K562 (cell line): ENCODE data around the gene ACVR1C. TPM values are rescaled to one million over a fixed set of nuclear protein-coding genes. Genes with fewer than 3 reads are reported as not detected.

Experiments used
- ATAC-seq: fragments of 200-7000 bp; cut with Tn5 transposase; 3 replicates; pipeline ENCODE4 v1.9.1; 2020; ENCODE audit warnings: moderate library complexity
- BruUV-seq: library from RNA; stranded (reverse); fragments of 400-500 nt; replicated peaks from 2 replicates; lab custom pipeline; 2021; lab: Mats Ljungman, UMichigan
- CTCF ChIA-PET: fragments of 300-600 bp; formaldehyde crosslinking; extraction: SDS; loops from one replicate; lab custom pipeline; 2021; ENCODE audit warnings: low intra/inter-chr PET ratio; lab: Yijun Ruan, JAX
- POLR2A ChIA-PET: fragments of 300-600, 350-650 bp; sonication (Branson Sonifier 250); formaldehyde crosslinking; extraction: SDS; loops from one replicate; lab custom pipeline; 2021; ENCODE audit warnings: antibody characterized with exemption, inconsistent platforms; lab: Yijun Ruan, JAX
- DNase-seq, 4 experiments: peaks; one replicate each; pipeline versions ENCODE4 v3.0.0 to v3.0.0-alpha.2; 2011 to 2018; ENCODE audit warnings: low spot score in 3 of 4, mixed read lengths in 3 of 4; ENCODE audit errors: extremely low read depth in 1 of 4
- FAIRE-seq: peaks from 2 replicates; lab custom pipeline; 2011; peaks lifted over from hg19 to GRCh38; lab: Jason Lieb, UNC
- H2AFZ ChIP-seq: 2 replicates; pipeline ENCODE4 v1.6.0; 2011; ENCODE audit warnings: low read depth, low read length, control low read depth, inconsistent platforms
- H3K27ac ChIP-seq: fragments of 200-600 bp; 3 replicates; pipeline ENCODE4 v1.8.0; 2011; ENCODE audit warnings: low read depth, mild to moderate bottlenecking, control low read depth, inconsistent platforms, low read length, moderate library complexity, mixed read lengths; ENCODE audit errors: extremely low read depth
- H3K27me3 ChIP-seq, 2 experiments: fragments of 300-600 bp in 1 of 2; 2 replicates in 1 of 2; 3 replicates in 1 of 2; pipeline versions ENCODE4 v1.6.0 to v1.8.0; 2011; ENCODE audit warnings: inconsistent platforms in 2 of 2, low read length in 2 of 2, mild to moderate bottlenecking in 1 of 2, mixed read lengths in 1 of 2, moderate library complexity in 1 of 2; ENCODE audit not compliant: control insufficient read depth in 2 of 2, insufficient read depth in 2 of 2
- H3K36me3 ChIP-seq: fragments of 300-600 bp; 3 replicates; pipeline ENCODE4 v1.8.0; 2011; ENCODE audit warnings: mild to moderate bottlenecking, low read length, inconsistent platforms; ENCODE audit not compliant: control insufficient read depth, insufficient read depth
- H3K4me1 ChIP-seq, 2 experiments: fragments of 200-600 bp in 1 of 2; replicated peaks in 1 of 2; 2 replicates in 1 of 2; 3 replicates in 1 of 2; pipeline versions ENCODE4 v1.5.1 to v1.8.0; 2011; ENCODE audit warnings: inconsistent platforms in 2 of 2, low read length in 2 of 2, mild to moderate bottlenecking in 1 of 2, mixed read lengths in 1 of 2, moderate library complexity in 1 of 2; ENCODE audit not compliant: control insufficient read depth in 2 of 2, insufficient read depth in 2 of 2
- H3K4me2 ChIP-seq: 2 replicates; pipeline ENCODE4 v1.6.1; 2011; ENCODE audit warnings: low read length, control low read depth, inconsistent platforms, mixed read lengths; ENCODE audit not compliant: insufficient read depth
- H3K4me3 ChIP-seq: fragments of 200-600 bp; sonication (generic), shearing (Covaris generic); 2 replicates; pipeline ENCODE4 v1.5.1; 2016; ENCODE audit warnings: control low read depth, inconsistent platforms
- H3K79me2 ChIP-seq: fragments of 200-600 bp; 3 replicates; pipeline ENCODE4 v1.8.0; 2011; ENCODE audit warnings: low read length, inconsistent platforms; ENCODE audit not compliant: control insufficient read depth, insufficient read depth
- H3K9ac ChIP-seq, 2 experiments: 2 replicates each; pipeline versions ENCODE4 v1.6.0 to v1.6.1; 2011; ENCODE audit warnings: low read depth in 2 of 2, low read length in 2 of 2, control low read depth in 1 of 2, inconsistent platforms in 1 of 2, mild to moderate bottlenecking in 1 of 2, mixed read lengths in 1 of 2; ENCODE audit not compliant: insufficient read depth in 1 of 2
- H3K9me1 ChIP-seq: one replicate; pipeline ENCODE4 v1.6.0; 2011; ENCODE audit warnings: inconsistent platforms, mild to moderate bottlenecking, low read length, moderate library complexity; ENCODE audit not compliant: control insufficient read depth, insufficient read depth
- H3K9me3 ChIP-seq: replicated peaks from 2 replicates; pipeline ENCODE4 v1.5.1; 2011; ENCODE audit warnings: low read depth, low read length, inconsistent platforms; ENCODE audit not compliant: control insufficient read depth, insufficient read depth
- H4K20me1 ChIP-seq: replicated peaks from 2 replicates; pipeline ENCODE4 v1.6.1; 2011; ENCODE audit warnings: low read length, inconsistent platforms, mixed read lengths; ENCODE audit not compliant: control insufficient read depth, insufficient read depth
- BHLHE40 ChIP-seq: IDR thresholded peaks from 2 replicates; pipeline ENCODE4 v1.6.1; 2011; ENCODE audit warnings: low read length, improper control_type of control experiment
- BRF1 ChIP-seq: IDR thresholded peaks from 3 replicates; pipeline ENCODE4 v1.6.1; 2011; ENCODE audit warnings: borderline replicate concordance, mild to moderate bottlenecking; ENCODE audit not compliant: insufficient read length; ENCODE audit errors: extremely low read depth
- GTF2E2 ChIP-seq: fragments of 200-800 bp; sonication (Bioruptor generic); IDR thresholded peaks from 2 replicates; pipeline ENCODE4 v1.6.1; 2016; ENCODE audit warnings: missing genetic modification characterization, missing compliant biosample characterization
- NFRKB ChIP-seq: fragments of 450-650 bp; IDR thresholded peaks from 2 replicates; pipeline ENCODE4 v1.6.1; 2016; ENCODE audit warnings: low read depth
- SPI1 ChIP-seq: IDR thresholded peaks from 2 replicates; pipeline ENCODE4 v1.6.1; 2011; ENCODE audit warnings: low read depth, low read length, control low read depth, borderline replicate concordance
- SRSF1 ChIP-seq: fragments of 200-400 bp; formaldehyde crosslinking; IDR thresholded peaks from 2 replicates; pipeline ENCODE4 v1.6.1; 2017; ENCODE audit warnings: mild to moderate bottlenecking, low read depth, low read length, moderate library complexity
- TCFL5 ChIP-seq: fragments of 250-450 bp; sonication (Bioruptor Pico); conservative IDR thresholded peaks from 2 replicates; pipeline ENCODE4 v1.6.1; 2021; ENCODE audit warnings: mild to moderate bottlenecking, moderate library complexity, matching md5 sums
- ZNF133 ChIP-seq: fragments of 250-450 bp; sonication (Bioruptor Pico); IDR thresholded peaks from 2 replicates; pipeline ENCODE4 v1.4.0; 2020; ENCODE audit warnings: mild to moderate bottlenecking
- ZNF274 ChIP-seq: IDR thresholded peaks from 2 replicates; pipeline ENCODE4 v1.6.1; 2011; ENCODE audit warnings: low read depth, mild to moderate bottlenecking, low read length, moderate library complexity, borderline replicate concordance
- ZNF408 ChIP-seq: fragments of 250-450 bp; sonication (Bioruptor Pico); IDR thresholded peaks from 2 replicates; pipeline ENCODE4 v1.4.0; 2020; ENCODE audit warnings: low read depth, mild to moderate bottlenecking, moderate library complexity
- ZNF444 ChIP-seq: fragments of 250-450 bp; sonication (Bioruptor Pico); IDR thresholded peaks from 2 replicates; pipeline ENCODE4 v1.4.0; 2020; ENCODE audit warnings: mild to moderate bottlenecking, moderate library complexity
- ZNF57 ChIP-seq: fragments of 450-650 bp; formaldehyde crosslinking; IDR thresholded peaks from 2 replicates; pipeline ENCODE4 v1.4.0; 2020; ENCODE audit warnings: mild to moderate bottlenecking, moderate library complexity
- ZNF644 ChIP-seq: fragments of 200-800 bp; sonication (Bioruptor generic); IDR thresholded peaks from 2 replicates; pipeline ENCODE4 v1.6.1; 2016; ENCODE audit warnings: low read depth, missing genetic modification characterization, missing compliant biosample characterization
- ZNF766 ChIP-seq: fragments of 200-800 bp; sonication (Bioruptor generic); conservative IDR thresholded peaks from 2 replicates; pipeline ENCODE4 v1.6.1; 2016; ENCODE audit warnings: missing genetic modification characterization, missing compliant biosample characterization
- in situ Hi-C: fragments of 300-500 bp; cut with MboI; formaldehyde crosslinking; loops from 4 replicates; pipeline ENCODE4 v1.15.0; 2018; ENCODE audit warnings: inconsistent platforms, mixed read lengths
- intact Hi-C: fragments of 100-400 bp; cut with micrococcal nuclease; formaldehyde crosslinking; loops from 2 replicates; pipeline ENCODE4 v1.14.2; 2022
- polyA plus RNA-seq, 8 experiments: library from polyadenylated mRNA; depleted of rRNA in 4 of 8; stranded (reverse) in 5 of 8; unstranded in 3 of 8; fragments of >200 nt; fragmentation: Nextera tagmentation in 2 of 8; fragmentation: Illumina TruSeq in 1 of 8; extraction: Ambion mirVana in 2 of 8; extraction: Trizol in 1 of 8; gene quantifications; 2 replicates each; pipeline versions ENCODE4 v1.2.1 to v1.2.3, GENCODE V29; 2011 to 2014; ENCODE audit warnings: inconsistent platforms in 1 of 8, missing spikeins in 1 of 8
- total RNA-seq, 7 experiments: library from RNA; depleted of rRNA in 6 of 7; stranded (reverse); fragments of >200 nt in 6 of 7; fragmentation: Illumina TruSeq in 2 of 7; extraction: Trizol in 2 of 7; gene quantifications; 2 replicates each; pipeline versions ENCODE4 v1.2.1 to v1.2.3, GENCODE V29; 2011 to 2021; ENCODE audit warnings: low replicate concordance in 1 of 7

Gene ACVR1C
- total and polyA plus RNA-seq, 9 of the 15 experiments (the other 6 are each of a cell fraction or from before 2014, with no cell fraction given): 0.05 to 0.58 (median 0.28) TPM

- DNase-seq (no peak), ATAC-seq (no peak)
- no peaks in the 10 kb centered on the region for H3K27me3 ChIP-seq
- CTCF ChIA-PET: no interaction called here
- H3K4me2 ChIP-seq: no peak overlapping the region
- H3K9ac ChIP-seq: no peak overlapping the region
- no peak overlapping the region for H3K27ac ChIP-seq
- H3K36me3 ChIP-seq: no peaks in the 10 kb centered on the region
- H2AFZ ChIP-seq: no peak overlapping the region
- intact Hi-C loops: no loop called here
- no TSS peak for BruUV-seq
- TF ChIP-seq ZNF766 (CRISPR knock-in tag): no peak
- no peak for TF ChIP-seq ZNF444
- TF ChIP-seq BHLHE40: no peak
- TF ChIP-seq SPI1: no peak
- no peak for TF ChIP-seq ZNF133 (CRISPR knock-in tag)
- TF ChIP-seq ZNF274: no peak
- TF ChIP-seq GTF2E2 (tag): no peak
- TF ChIP-seq ZNF408 (CRISPR knock-in tag): no peak
- no peak for TF ChIP-seq ZNF644
- TF ChIP-seq ZNF57 (CRISPR knock-in tag): no peak
- TF ChIP-seq NFRKB: no peak
- no peak for TF ChIP-seq BRF1
- TF ChIP-seq SRSF1: no peak
- TF ChIP-seq TCFL5 (CRISPR knock-in tag): no peak
- TF ChIP-seq, all 486 proteins: peak for 0
- H3K9me1 ChIP-seq: no peaks in the 10 kb centered on the region
- POLR2A ChIA-PET: interaction anchor here (1.2 kb wide), 1 partner anchor 93 kb away, joined by 4 read pairs; no protein-coding TSS in a partner anchor
- H3K4me1 ChIP-seq: no peaks in the 10 kb centered on the region
- in situ Hi-C loops: loop anchor here (10.0 kb wide), 1 partner anchor 248 kb away; no protein-coding TSS in a partner anchor
- no peak for FAIRE-seq
- H3K9me3 ChIP-seq: no peaks in the 10 kb centered on the region
- no peak overlapping the region for H3K4me3 ChIP-seq
- no peaks in the 10 kb centered on the region for H4K20me1 ChIP-seq
- H3K79me2 ChIP-seq: no peaks in the 10 kb centered on the region
Observed at GRCh38 chr2:157506586-157506985, 122.1 kb downstream of the ACVR1C start.
